Activated CD8-positive, alpha-beta memory T cell treated with anti-CD3 and anti-CD28 coated beads, Interleukin-2, amount 10 ng/mL, durations not matched to agents 7 days and 5 days (primary cell): ENCODE data around the gene CCDC136. TPM values are rescaled to one million over a fixed set of nuclear protein-coding genes. Genes with fewer than 3 reads are reported as not detected.

Source experiments
- ATAC-seq: fragments of 150-1000 bp; cut with Tn5 transposase; one replicate; pipeline ENCODE4 v1.10.0; 2021; ENCODE audit warnings: moderate library complexity
- CTCF ChIA-PET: fragments of 350-600 bp; sonication (Branson Sonifier 250); formaldehyde crosslinking; loops from one replicate; lab custom pipeline; 2021; ENCODE audit warnings: antibody characterized with exemption; lab: Charles Lee
- DNase-seq: peaks from one replicate; pipeline ENCODE4 v3.0.0-alpha.2; 2020
- H3K27ac Mint-ChIP-seq: one replicate; pipeline ENCODE4 v1.8.0; 2021; ENCODE audit warnings: mild to moderate bottlenecking, mixed read lengths
- H3K27me3 Mint-ChIP-seq: one replicate; pipeline ENCODE4 v1.8.0; 2021; ENCODE audit warnings: mixed read lengths
- H3K36me3 Mint-ChIP-seq: one replicate; pipeline ENCODE4 v1.8.0; 2021; ENCODE audit warnings: mild to moderate bottlenecking, mixed read lengths
- H3K4me1 Mint-ChIP-seq: one replicate; pipeline ENCODE4 v1.8.0; 2021; ENCODE audit warnings: mixed read lengths
- H3K4me3 Mint-ChIP-seq: one replicate; pipeline ENCODE4 v1.8.0; 2021; ENCODE audit warnings: mild to moderate bottlenecking, moderate library complexity, mixed read lengths
- H3K9me3 Mint-ChIP-seq: one replicate; pipeline ENCODE4 v1.8.0; 2022; ENCODE audit warnings: low read depth, mixed read lengths
- total RNA-seq, 2 experiments: library from RNA; stranded (reverse); gene quantifications; one replicate each; pipeline ENCODE4 v1.2.3, GENCODE V29; 2021

The CCDC136 gene
- total RNA-seq, 2 experiments from 2014 or later = 4.4 to 5.8 TPM

- Mint-ChIP-seq H3K36me3 (peaks cover 36% of the 10 kb centered on the region), H3K27me3 (no peaks in the 10 kb centered on the region), H3K4me1 (no peaks in the 10 kb centered on the region), H3K27ac (no peak overlapping the region), H3K9me3 (no peaks in the 10 kb centered on the region), H3K4me3 (no peak overlapping the region)
- CTCF ChIA-PET = no interaction called here
- ATAC-seq (no peak), DNase-seq (no peak)
These were observed 28.2 kb upstream of the CCDC136 start for GRCh38 chr7:128763541-128763940.

GRCh38 chr7:128767475-128768110 lies 24.2 kb upstream of the CCDC136 start:
- Mint-ChIP-seq H3K4me3 (no peak overlapping the region), H3K36me3 (peaks cover 56% of the 10 kb centered on the region)
- no peak for ATAC-seq

DNA sequence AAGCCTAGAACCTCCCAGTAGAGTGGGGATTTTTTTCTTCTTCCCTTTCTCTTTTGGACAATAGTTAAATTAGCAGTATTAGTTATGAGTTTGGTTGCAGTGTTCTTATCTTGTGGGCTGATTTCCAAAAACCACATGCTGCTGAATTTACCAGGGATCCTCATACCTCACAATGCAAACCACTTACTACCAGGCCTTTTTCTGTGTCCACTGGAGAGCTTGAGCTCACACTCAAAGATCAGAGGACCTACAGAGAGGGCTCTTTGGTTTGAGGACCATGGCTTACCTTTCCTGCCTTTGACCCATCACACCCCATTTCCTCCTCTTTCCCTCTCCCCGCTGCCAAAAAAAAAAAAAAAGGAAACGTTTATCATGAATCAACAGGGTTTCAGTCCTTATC lies 21.5 kb upstream of the CCDC136 start:
- Mint-ChIP-seq H3K4me3 (no peak overlapping the region), H3K4me1 (no peaks in the 10 kb centered on the region), H3K36me3 (peaks cover 72% of the 10 kb centered on the region), H3K27me3 (no peaks in the 10 kb centered on the region), H3K9me3 (no peaks in the 10 kb centered on the region), H3K27ac (no peak overlapping the region)
- DNase-seq = no peak
- CTCF ChIA-PET = interaction anchor here (0.7 kb wide), 1 partner anchor 11 kb away, joined by 3 read pairs; no protein-coding TSS in a partner anchor
- no peak for ATAC-seq

More at GRCh38 chr7:128767475-128768110, 24.2 kb upstream of the CCDC136 start:
- no peaks in the 10 kb centered on the region for H3K9me3 Mint-ChIP-seq
- CTCF ChIA-PET = no interaction called here
- DNase-seq = no peak
- H3K27me3 Mint-ChIP-seq = no peaks in the 10 kb centered on the region
- no peak overlapping the region for H3K27ac Mint-ChIP-seq
- no peaks in the 10 kb centered on the region for H3K4me1 Mint-ChIP-seq

- no peak for ATAC-seq
- Mint-ChIP-seq H3K4me3 (no peak overlapping the region), H3K27ac (no peak overlapping the region), H3K4me1 (no peaks in the 10 kb centered on the region), H3K9me3 (peaks cover 18% of the 10 kb centered on the region), H3K36me3 (peaks cover 62% of the 10 kb centered on the region), H3K27me3 (peaks cover 4% of the 10 kb centered on the region)
- no peak for DNase-seq
- CTCF ChIA-PET = no interaction called here
These were observed 18.2 kb upstream of the CCDC136 start for GRCh38 chr7:128773604-128774003.

DNA sequence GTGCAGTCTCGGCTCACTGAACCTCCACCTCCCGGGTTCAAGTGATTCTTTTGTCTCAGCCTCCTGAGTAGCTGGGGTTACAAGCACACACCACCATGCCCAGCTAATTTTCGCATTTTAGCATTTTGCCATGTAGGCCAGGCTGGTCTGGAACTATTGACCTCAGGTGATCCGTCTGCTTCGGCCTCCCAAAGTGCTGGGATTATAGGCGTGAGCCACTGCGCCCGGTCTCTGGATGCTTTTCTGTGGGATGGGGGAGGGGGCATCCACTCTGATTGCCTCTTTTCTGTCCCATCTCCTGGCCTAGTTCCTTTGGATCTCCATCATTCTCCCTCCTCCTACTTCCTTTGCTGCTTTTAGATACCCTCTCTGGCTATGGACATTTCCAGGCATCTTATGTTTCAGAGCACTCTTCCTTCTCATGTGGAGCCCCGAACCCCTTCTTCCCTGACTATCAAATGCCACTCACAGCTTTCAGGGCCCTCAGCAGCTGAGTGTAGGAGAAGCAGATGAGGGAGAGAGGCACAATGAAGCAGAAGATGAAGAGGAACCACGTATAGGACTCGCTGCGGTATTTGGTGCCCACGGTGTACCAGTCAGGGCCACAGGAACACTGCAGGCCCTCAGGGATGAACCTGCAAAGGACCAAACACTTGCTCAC lies 17.6 kb upstream of the CCDC136 start:
- Mint-ChIP-seq H3K27me3 (peaks cover 4% of the 10 kb centered on the region), H3K27ac (no peak overlapping the region), H3K9me3 (peaks cover 18% of the 10 kb centered on the region), H3K4me3 (no peak overlapping the region), H3K4me1 (no peaks in the 10 kb centered on the region), H3K36me3 (peaks cover 57% of the 10 kb centered on the region)
- CTCF ChIA-PET = no interaction called here
- DNase-seq (no peak), ATAC-seq (no peak)

DNA sequence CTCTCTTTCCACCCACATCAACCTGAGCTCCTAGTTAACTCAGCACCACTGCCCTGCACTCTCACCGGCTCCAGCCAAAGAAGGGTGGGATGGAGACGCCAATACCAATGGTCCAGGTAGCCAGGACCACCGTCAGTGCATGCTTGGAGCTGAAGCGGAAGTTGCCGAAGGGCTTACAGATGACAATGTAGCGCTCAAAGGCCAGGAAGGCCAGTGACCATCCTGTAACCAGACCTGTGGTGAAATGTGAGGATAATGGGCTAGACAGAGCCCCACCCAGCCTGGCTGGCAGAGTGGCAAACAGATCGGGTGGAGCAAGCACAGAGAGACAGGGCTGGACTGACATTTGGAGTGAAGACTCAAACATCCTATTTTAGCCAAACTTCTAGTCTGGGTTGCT lies 16.8 kb upstream of the CCDC136 start:
- no peak for DNase-seq
- peaks cover 4% of the 10 kb centered on the region for H3K27me3 Mint-ChIP-seq
- peaks cover 18% of the 10 kb centered on the region for H3K9me3 Mint-ChIP-seq
- ATAC-seq = no peak
- H3K36me3 Mint-ChIP-seq = peaks cover 50% of the 10 kb centered on the region
- H3K27ac Mint-ChIP-seq = no peak overlapping the region
- no peak overlapping the region for H3K4me3 Mint-ChIP-seq
- CTCF ChIA-PET = no interaction called here
- no peaks in the 10 kb centered on the region for H3K4me1 Mint-ChIP-seq

DNA sequence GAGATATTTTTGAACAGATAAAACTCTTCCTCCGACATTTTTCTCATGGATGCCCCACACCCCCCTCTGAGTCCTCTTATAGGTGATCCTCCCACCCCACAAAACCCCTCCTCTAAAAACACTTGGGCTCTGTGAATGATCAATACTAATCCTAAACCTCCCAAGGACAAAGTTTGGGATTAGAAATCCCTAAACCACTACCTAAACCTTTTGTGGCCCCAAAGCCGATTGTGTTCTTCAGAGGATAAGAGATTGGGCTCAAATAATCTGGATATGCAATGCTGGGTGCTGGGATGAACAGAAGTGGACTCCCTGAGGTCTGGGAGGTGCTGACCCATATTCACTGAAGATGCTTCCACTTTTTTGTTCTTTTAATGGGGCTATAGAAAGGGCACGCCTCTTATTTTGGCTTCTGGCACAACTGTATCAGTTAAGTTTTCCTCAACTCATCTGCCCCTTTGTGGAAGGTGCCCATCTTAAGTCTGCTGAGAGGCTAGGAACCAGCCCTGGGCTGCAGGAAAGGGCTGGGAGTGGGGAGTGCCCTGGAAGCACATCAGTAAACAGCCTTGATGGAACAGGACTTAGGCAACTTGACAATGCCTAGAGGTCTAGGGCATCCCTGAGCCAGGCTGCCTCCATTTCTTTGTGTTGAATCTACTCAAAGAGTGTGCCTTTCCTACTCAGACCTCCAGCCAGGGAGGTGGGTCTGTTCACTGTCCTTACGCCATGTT lies 15.9 kb upstream of the CCDC136 start, which contains the start of gene OPN1SW:
TSS of gene OPN1SW (minus strand) at position 51 of the 731 bp plus-strand sequence. CDS start at position 38, 13 bp downstream.
- H3K27me3 Mint-ChIP-seq = peaks cover 4% of the 10 kb centered on the region
- H3K4me1 Mint-ChIP-seq = no peaks in the 10 kb centered on the region
- CTCF ChIA-PET = no interaction called here
- H3K36me3 Mint-ChIP-seq = peaks cover 42% of the 10 kb centered on the region
- H3K9me3 Mint-ChIP-seq = peaks cover 18% of the 10 kb centered on the region
- no peak within 1 kb of the TSS for H3K4me3 Mint-ChIP-seq
- no peak within 1 kb of the TSS for H3K27ac Mint-ChIP-seq
- DNase-seq (no peak), ATAC-seq (no peak)

DNA sequence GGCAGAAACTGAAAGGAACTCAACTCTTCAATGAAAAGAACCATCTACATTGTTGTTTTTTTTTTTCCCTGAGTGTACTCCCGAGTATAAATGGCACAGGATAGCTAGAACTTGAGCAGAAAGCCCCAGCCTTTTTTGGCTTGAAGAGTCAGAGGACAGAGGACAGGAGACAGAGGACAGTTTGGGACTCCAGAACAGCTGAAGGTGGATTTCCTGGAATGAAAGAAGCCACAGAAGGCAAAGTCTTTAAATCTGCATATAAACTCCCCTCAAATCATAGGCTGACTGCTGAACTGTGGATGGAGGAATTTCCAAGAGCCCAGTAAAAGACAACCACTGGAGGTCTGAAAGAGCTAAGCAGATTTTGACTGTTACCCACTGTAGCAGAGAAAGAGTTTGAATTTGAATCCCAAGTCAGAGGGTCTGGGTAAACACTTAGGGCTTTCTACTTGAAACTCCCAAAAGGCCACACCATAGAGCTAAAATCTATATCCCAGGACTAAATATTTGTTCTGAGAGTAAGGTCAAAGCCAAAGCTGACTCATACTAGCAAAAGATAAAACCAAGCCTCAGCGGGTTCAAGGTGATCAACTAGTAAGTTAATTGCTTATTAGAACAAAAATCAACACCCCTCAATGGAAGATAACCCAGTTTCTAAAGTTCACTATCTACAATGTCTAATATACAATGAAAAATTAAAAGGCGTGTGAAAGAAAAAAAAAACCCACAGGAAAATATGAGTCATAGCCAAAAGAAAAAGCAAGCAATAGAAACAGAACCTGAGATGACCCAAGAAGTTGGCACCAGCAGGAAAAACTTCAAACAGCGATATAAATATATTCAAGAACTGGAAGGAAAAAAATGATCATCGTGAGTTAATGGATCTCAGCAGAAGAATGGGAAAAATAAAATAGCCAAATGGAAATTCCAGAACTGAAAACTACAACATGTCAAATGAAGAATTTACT lies 14.3 kb upstream of the CCDC136 start:
- Mint-ChIP-seq H3K27ac (no peak overlapping the region), H3K9me3 (peaks cover 18% of the 10 kb centered on the region), H3K4me3 (no peak overlapping the region), H3K4me1 (no peaks in the 10 kb centered on the region), H3K27me3 (peaks cover 4% of the 10 kb centered on the region), H3K36me3 (peaks cover 29% of the 10 kb centered on the region)
- CTCF ChIA-PET = no interaction called here
- no peak for DNase-seq
- ATAC-seq = no peak

GRCh38 chr7:128778946-128779345 lies 12.8 kb upstream of the CCDC136 start:
- no peak overlapping the region for H3K27ac Mint-ChIP-seq
- H3K36me3 Mint-ChIP-seq = peaks cover 17% of the 10 kb centered on the region
- peaks cover 4% of the 10 kb centered on the region for H3K27me3 Mint-ChIP-seq
- H3K4me1 Mint-ChIP-seq = no peaks in the 10 kb centered on the region
- DNase-seq (no peak), ATAC-seq (no peak)
- CTCF ChIA-PET = no interaction called here
- peaks cover 18% of the 10 kb centered on the region for H3K9me3 Mint-ChIP-seq
- no peak overlapping the region for H3K4me3 Mint-ChIP-seq

DNA sequence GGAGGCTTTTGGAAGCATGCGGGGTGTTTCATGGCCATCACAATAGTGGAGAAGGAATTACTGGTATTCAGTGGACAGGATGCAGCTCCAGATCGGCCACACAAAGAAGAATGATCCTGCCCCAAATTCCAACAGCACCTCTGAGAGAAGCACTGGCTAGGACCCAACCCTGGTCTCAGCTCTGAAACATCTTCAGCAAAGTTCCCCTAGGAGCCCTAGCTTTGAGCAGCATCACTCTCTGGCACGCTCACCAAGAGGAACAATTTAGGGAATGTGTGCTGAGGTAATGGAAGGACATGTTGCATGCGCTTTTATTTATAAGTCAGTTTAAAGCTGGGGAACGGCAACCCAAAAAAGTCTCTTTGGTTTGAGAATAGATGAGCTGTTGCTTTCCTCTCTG lies 10.6 kb upstream of the CCDC136 start:
- Mint-ChIP-seq H3K9me3 (peaks cover 18% of the 10 kb centered on the region), H3K27ac (no peak overlapping the region), H3K36me3 (peaks cover 3% of the 10 kb centered on the region), H3K27me3 (peaks cover 13% of the 10 kb centered on the region), H3K4me1 (no peaks in the 10 kb centered on the region), H3K4me3 (no peak overlapping the region)
- DNase-seq (no peak), ATAC-seq (no peak)
- CTCF ChIA-PET = interaction anchor here (0.8 to 1.0 kb wide), 2 partner anchors 11 to 12 kb away, joined by 3 read pairs; no protein-coding TSS in a partner anchor

GRCh38 chr7:128781851-128782250 lies 9.9 kb upstream of the CCDC136 start:
- Mint-ChIP-seq H3K36me3 (peaks cover 3% of the 10 kb centered on the region), H3K4me3 (no peak overlapping the region), H3K27me3 (peaks cover 13% of the 10 kb centered on the region), H3K27ac (no peak overlapping the region), H3K4me1 (no peaks in the 10 kb centered on the region), H3K9me3 (peaks cover 16% of the 10 kb centered on the region)
- ATAC-seq (no peak), DNase-seq (no peak)
- CTCF ChIA-PET = interaction anchor here (0.8 kb wide), 1 partner anchor 11 kb away, joined by 3 read pairs; no protein-coding TSS in a partner anchor

GRCh38 chr7:128783143-128783861 lies 8.5 kb upstream of the CCDC136 start:
- DNase-seq (no peak), ATAC-seq (no peak)
- CTCF ChIA-PET = no interaction called here
- Mint-ChIP-seq H3K27me3 (peaks cover 18% of the 10 kb centered on the region), H3K27ac (no peak overlapping the region), H3K4me1 (no peaks in the 10 kb centered on the region), H3K36me3 (no peaks in the 10 kb centered on the region), H3K4me3 (no peak overlapping the region), H3K9me3 (peaks cover 2% of the 10 kb centered on the region)
